Upper lobe of right lung (tissue), 1 donor: ENCODE measurements around the gene ACYP2. TPM values are rescaled to one million over a fixed set of nuclear protein-coding genes. Genes with fewer than 3 reads are reported as not detected.

Experiments
- ATAC-seq: fragments of 200-7000 bp; cut with Tn5 transposase; one replicate; pipeline ENCODE4 v1.9.1; 2020; ENCODE audit warnings: mild to moderate bottlenecking, moderate library complexity
- DNase-seq: peaks from one replicate; pipeline ENCODE4 v3.0.0-alpha.2; 2020
- H3K27ac ChIP-seq: fragments of 200-600 bp; one replicate; pipeline ENCODE4 v1.8.0; 2022
- H3K27me3 ChIP-seq: fragments of 200-600 bp; one replicate; pipeline ENCODE4 v1.8.0; 2022; ENCODE audit warnings: mild to moderate bottlenecking
- H3K36me3 ChIP-seq: fragments of 200-600 bp; one replicate; pipeline ENCODE4 v1.8.0; 2022
- H3K4me1 ChIP-seq: fragments of 200-600 bp; one replicate; pipeline ENCODE4 v1.8.0; 2022
- H3K4me3 ChIP-seq: fragments of 200-600 bp; one replicate; pipeline ENCODE4 v1.8.0; 2022; ENCODE audit warnings: mild to moderate bottlenecking
- H3K9me3 ChIP-seq: fragments of 200-600 bp; one replicate; pipeline ENCODE4 v1.8.0; 2022
- intact Hi-C: fragments of 100-400 bp; cut with DNase I; formaldehyde crosslinking; loops from one replicate; pipeline ENCODE4 v1.11.0; 2022
- total RNA-seq: library from RNA; stranded (reverse); fragmentation: NEBNext Ultra II Directional; extraction: Animal tissue kit (Norgen Biotek cat#: 25700); gene quantifications from one replicate; pipeline ENCODE4 v1.2.1, GENCODE V29; 2021
- TF ChIP-seq, protein P1 (sequence below): fragments of 200-600 bp; IDR thresholded peaks from one replicate; pipeline ENCODE4 v1.8.0; 2022; ENCODE audit warnings: antibody characterized with exemption
- donor health status: DM: no; HTN: yes; CAD: no; lungs with severe emphysema.

Gene ACYP2
- total RNA-seq, 1 donor from 2014 or later = 14.0 TPM

GRCh38 chr2:54189539-54189938 is 74.1 kb downstream of the ACYP2 start:
- TF ChIP-seq, protein P1, sequence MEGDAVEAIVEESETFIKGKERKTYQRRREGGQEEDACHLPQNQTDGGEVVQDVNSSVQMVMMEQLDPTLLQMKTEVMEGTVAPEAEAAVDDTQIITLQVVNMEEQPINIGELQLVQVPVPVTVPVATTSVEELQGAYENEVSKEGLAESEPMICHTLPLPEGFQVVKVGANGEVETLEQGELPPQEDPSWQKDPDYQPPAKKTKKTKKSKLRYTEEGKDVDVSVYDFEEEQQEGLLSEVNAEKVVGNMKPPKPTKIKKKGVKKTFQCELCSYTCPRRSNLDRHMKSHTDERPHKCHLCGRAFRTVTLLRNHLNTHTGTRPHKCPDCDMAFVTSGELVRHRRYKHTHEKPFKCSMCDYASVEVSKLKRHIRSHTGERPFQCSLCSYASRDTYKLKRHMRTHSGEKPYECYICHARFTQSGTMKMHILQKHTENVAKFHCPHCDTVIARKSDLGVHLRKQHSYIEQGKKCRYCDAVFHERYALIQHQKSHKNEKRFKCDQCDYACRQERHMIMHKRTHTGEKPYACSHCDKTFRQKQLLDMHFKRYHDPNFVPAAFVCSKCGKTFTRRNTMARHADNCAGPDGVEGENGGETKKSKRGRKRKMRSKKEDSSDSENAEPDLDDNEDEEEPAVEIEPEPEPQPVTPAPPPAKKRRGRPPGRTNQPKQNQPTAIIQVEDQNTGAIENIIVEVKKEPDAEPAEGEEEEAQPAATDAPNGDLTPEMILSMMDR = no peak

GRCh38 chr2:54191361-54192135 is 76.1 kb downstream of the ACYP2 start:
- no peak overlapping the region for H3K4me3 ChIP-seq
- TF ChIP-seq, protein P1 = no peak
- H3K9me3 ChIP-seq = no peaks in the 10 kb centered on the region
- ATAC-seq (no peak), DNase-seq (no peak)
- H3K36me3 ChIP-seq = no peaks in the 10 kb centered on the region
- H3K27ac ChIP-seq = no peak overlapping the region
- intact Hi-C loops = no loop called here
- H3K27me3 ChIP-seq = no peaks in the 10 kb centered on the region
- H3K4me1 ChIP-seq = no peaks in the 10 kb centered on the region

More at GRCh38 chr2:54189539-54189938, 74.1 kb downstream of the ACYP2 start:
- Histone ChIP-seq H3K4me3 (no peak overlapping the region), H3K27ac (no peak overlapping the region), H3K27me3 (no peaks in the 10 kb centered on the region), H3K9me3 (no peaks in the 10 kb centered on the region), H3K4me1 (no peaks in the 10 kb centered on the region), H3K36me3 (no peaks in the 10 kb centered on the region)
- no peak for ATAC-seq
- DNase-seq = no peak
- intact Hi-C loops = no loop called here

GRCh38 chr2:54194761-54195750 is 79.6 kb downstream of the ACYP2 start:
- H3K27ac ChIP-seq = no peak overlapping the region
- intact Hi-C loops = no loop called here
- no peak overlapping the region for H3K4me3 ChIP-seq
- no peaks in the 10 kb centered on the region for H3K4me1 ChIP-seq
- no peak for ATAC-seq
- H3K36me3 ChIP-seq = no peaks in the 10 kb centered on the region
- DNase-seq = no peak
- no peaks in the 10 kb centered on the region for H3K27me3 ChIP-seq
- TF ChIP-seq, protein P1 = no peak
- H3K9me3 ChIP-seq = no peaks in the 10 kb centered on the region

GRCh38 chr2:54196646-54197045 is 81.2 kb downstream of the ACYP2 start:
- H3K9me3 ChIP-seq = no peaks in the 10 kb centered on the region
- no peaks in the 10 kb centered on the region for H3K27me3 ChIP-seq
- no peak overlapping the region for H3K27ac ChIP-seq
- ATAC-seq (no peak), DNase-seq (no peak)
- H3K36me3 ChIP-seq = no peaks in the 10 kb centered on the region
- TF ChIP-seq, protein P1 = no peak
- no peak overlapping the region for H3K4me3 ChIP-seq
- no peaks in the 10 kb centered on the region for H3K4me1 ChIP-seq
- intact Hi-C loops = no loop called here

DNA sequence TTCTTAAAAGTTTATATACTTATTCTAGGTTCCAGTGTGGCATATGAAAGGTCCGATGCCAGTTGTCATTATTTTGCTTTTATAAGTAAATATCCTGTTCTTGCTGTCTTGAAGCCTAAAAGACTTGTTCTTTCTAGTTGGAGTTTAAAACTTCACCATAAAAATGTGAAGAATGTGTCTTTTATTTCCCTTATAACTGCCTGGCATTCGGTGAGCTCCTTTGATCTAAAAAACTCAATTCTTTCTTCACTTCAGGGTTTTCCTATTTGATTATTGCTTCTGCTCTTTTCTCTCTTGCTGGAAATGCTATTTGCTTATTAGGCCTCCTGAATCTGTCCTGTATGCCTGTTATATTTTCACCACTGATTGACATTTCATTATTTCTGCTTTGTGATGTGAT is 89.1 kb downstream of the ACYP2 start:
- intact Hi-C loops = no loop called here
- TF ChIP-seq, protein P1 = no peak
- Histone ChIP-seq H3K9me3 (no peaks in the 10 kb centered on the region), H3K4me3 (no peak overlapping the region), H3K27ac (no peak overlapping the region), H3K4me1 (peaks cover 18% of the 10 kb centered on the region), H3K27me3 (no peaks in the 10 kb centered on the region), H3K36me3 (no peaks in the 10 kb centered on the region)
- DNase-seq (no peak), ATAC-seq (no peak)
